NCI-H2171 treated with DMSO at 0.1 percent for 48 hours (cell line): ENCODE measurements around the gene ANKZF1.

Experiments
- DNase-seq: peaks from one replicate; lab custom pipeline; 2025; lab: John Stamatoyannopoulos, UW

The ANKZF1 gene

DNA sequence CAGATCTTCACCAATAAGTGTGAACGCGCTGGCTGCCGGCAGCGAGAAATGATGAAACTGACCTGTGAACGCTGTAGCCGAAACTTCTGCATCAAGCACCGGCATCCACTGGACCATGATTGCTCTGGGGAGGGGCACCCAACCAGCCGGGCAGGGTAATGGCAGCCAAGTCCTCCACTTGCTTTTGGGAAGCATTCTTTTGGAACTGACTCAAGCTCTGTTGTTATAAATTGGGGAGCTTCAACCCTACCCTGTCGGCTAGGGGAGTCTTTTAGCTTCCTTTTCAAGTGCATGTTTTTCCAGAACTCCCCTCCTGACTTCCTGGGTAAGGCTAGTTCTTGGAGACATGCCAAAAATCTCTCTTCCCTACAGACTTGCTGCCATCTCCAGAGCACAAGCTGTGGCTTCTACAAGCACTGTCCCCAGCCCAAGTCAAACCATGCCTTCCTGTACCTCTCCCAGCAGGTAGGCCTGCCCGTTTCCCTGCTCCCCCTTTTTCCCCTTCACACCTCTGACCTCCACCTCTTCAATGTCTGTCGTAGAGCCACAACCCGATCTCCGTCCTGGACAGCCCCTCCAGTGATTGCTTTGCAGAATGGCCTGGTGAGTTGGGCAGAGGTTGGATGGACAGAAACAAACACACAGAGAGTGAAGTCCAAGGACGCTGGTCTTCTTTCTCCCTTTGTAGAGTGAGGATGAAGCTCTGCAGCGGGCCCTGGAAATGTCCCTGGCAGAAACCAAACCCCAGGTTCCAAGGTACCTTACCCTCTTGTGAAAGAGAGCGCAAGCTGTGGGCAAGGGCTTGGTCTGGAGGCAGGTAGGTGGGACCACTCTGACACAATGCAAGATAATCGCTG, 21.5 kb upstream of the ANKZF1 start:
- no peak for DNase-seq

- DNase-seq: no peak
These were observed 20.1 kb upstream of the ANKZF1 start for GRCh38 chr2:219209236-219210195.

DNA sequence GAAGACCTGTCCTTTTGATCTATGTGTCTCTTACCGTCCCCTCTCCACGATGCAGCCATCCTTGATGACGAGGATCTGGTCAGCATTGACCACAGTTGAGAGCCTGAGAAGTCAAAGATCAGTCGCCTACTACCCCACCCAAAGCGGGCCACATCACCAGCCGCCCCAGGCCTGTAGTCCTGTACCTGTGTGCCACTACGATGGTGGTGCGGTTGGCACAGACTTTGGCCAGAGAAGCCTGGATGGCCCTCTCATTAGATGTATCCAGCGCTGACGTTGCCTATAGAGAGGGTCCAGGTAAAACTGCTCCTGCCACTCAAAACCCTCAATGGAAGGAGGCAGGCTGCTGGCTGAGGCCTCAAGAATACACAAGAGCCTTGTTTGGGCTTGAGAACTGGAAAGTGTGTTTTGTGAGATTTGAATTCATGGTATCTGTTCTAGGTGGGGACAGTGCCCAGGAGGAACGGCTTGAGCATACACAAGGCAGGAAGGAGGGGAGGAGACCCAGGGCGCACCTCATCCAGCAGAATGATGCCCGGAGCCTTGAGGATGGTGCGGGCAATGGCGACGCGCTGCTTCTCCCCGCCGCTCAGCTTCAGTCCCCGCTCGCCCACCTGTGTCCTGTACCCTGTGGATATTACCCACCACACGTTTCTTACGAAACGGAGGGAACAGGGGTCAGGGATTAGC, 19.3 kb upstream of the ANKZF1 start:
- DNase-seq: no peak

- DNase-seq: no peak
These were observed 18.7 kb upstream of the ANKZF1 start for GRCh38 chr2:219210886-219211362.

- no peak for DNase-seq
These were observed 16.6 kb upstream of the ANKZF1 start for GRCh38 chr2:219213026-219213415.

GRCh38 chr2:219213486-219214071, 16.0 kb upstream of the ANKZF1 start:
- no peak for DNase-seq

DNA sequence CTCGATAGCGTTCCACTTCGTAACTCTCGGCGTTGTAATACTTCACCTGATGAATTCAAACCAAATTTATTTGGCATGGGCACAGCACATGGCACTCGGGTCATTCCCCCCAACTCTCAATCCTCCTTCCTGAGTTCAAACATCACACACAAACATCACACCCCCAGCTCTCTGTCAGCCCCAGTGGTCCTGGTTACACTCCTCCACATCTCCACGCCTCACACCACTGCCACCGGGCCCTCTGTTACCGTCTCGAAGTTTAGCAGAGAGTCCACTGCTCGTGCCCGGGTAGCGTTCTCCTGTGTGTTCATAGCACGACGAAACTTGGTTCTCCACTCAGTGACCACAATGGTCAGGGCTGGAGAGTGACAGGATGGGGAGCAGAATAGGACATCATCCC, 15.5 kb upstream of the ANKZF1 start:
- DNase-seq: no peak

DNA sequence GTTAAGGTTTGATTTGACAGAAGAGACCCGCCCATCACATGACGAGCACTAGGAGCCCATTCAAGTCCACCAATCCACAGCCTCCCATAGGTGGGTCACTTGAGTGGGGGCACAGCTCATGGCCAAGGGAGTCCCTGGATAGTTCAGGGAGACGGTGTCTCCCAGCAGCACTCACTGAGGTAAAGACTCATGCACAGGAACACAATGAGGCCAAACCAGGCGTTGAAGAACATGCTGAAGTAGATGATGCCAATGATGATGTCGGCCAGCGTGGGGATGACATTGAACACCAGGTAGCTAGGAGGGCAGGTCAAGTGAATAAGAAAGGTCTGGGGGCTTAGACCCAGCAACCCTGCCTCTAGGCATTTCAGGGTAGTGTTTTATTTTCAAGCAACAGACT, 14.8 kb upstream of the ANKZF1 start:
- DNase-seq: no peak

GRCh38 chr2:219215871-219216534, 13.6 kb upstream of the ANKZF1 start:
- no peak for DNase-seq

DNA sequence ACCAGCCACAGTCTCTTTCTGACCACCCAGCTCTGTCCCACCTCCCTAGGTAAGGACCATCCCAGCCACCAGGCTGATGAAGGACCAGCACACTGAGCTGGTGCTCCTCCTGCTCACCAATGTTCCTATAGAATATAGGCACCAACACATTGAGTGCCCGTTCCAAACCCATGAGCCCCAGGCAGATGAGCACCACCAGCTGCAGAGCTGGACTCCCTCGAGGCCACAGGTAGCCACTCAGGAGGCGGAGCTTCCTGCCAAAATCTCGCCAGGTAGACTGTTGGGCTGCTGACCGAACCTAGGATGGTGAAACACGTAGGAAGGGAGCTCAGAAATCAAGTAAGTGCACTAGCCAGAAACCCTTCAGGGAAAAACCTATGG, 13.1 kb upstream of the ANKZF1 start:
- no peak for DNase-seq

- peak; percentile 68 for DNase-seq
These were observed 11.3 kb upstream of the ANKZF1 start for GRCh38 chr2:219218217-219218731.

DNA sequence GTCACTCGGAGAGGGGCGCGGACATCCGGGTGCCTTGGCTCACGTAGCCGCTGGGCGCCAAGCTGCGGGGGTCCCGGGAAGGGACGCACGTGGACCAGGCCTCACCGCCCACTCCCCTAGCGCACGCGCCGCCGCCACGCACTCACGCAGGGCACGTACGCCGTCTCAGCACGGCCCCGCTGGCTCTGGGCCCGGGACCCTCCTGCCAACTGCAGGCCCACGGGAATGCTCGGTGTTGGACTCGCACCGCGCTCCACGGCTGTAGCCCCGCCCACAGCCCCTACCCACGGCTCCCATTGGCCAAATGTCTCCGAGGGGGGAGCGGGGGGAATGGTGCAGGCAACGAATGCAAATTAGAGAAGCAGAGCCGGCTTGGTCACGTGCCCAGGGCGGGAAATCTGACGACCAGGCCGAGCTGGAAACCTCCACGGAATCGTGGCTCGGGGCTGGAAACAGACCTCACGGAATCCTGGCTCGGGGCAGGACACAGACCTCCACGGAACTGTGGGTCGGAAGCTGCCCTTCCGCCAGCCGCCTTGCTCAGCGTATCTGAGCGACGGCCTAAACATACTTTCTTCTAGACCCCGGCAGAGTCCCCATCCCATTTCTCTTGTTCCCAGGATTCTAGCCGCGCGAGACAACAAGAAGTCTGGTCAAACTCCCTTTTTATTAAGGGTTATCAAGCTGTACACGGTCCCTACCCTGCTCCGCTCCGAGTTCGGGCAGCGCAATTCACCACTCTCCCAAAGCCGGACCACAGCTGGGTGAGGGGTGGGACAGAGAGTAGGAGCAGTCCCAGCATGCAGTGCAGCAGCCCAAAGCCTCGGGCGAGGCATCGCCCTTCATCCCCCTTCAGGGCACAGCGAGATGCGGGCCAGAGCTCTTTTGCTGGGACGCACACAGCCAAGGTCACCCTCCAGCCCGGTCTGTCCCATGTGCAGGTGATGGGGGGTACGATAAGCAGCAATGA, 10.6 kb upstream of the ANKZF1 start, which contains the start of gene ABCB6:
Gene ABCB6 (minus strand): TSS at position 227 of the 970 bp plus-strand sequence. CDS start 285 bp downstream, outside the sequence.
- peak; percentile 95 for DNase-seq

DNA sequence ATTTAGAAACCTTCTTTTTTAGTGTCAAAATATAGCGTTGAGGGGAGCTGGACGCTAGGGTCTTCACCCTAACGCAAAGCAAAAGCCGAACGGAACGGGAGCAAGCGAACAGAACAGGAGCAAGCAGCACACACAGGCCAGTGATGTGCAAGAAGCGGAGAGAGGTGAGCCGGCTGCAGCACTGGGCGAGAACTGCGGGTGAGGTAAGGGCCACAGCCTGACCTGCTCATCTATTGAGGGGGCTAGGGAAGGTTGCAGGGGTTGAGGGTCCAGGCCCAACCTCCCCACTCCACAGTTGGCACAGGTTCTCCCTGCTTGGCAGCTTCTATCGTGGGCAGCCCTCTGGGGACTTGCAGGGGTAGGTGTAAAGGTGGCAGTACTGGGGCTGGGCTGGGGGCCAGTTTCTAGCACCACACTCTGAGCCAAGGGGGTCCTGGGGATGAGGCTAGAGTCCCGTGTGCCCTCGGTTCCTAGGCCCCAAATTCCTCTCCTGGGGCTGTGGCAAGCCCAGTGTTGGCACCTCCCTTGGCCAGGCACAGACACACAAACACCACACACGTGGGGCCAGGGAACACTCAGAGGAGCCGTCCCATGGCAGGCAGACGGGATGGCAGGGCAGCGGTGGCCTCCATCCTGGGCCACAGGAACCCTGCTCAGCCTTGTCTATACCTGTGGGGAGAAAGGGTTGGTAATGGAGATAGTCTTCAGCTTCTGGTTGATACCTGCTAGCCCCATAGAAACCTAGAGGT, 9.6 kb upstream of the ANKZF1 start:
- no peak for DNase-seq

- DNase-seq: no peak
These were observed 8.8 kb upstream of the ANKZF1 start for GRCh38 chr2:219220652-219221402.

- DNase-seq: no peak
These were observed 7.6 kb upstream of the ANKZF1 start for GRCh38 chr2:219221957-219222518.

DNA sequence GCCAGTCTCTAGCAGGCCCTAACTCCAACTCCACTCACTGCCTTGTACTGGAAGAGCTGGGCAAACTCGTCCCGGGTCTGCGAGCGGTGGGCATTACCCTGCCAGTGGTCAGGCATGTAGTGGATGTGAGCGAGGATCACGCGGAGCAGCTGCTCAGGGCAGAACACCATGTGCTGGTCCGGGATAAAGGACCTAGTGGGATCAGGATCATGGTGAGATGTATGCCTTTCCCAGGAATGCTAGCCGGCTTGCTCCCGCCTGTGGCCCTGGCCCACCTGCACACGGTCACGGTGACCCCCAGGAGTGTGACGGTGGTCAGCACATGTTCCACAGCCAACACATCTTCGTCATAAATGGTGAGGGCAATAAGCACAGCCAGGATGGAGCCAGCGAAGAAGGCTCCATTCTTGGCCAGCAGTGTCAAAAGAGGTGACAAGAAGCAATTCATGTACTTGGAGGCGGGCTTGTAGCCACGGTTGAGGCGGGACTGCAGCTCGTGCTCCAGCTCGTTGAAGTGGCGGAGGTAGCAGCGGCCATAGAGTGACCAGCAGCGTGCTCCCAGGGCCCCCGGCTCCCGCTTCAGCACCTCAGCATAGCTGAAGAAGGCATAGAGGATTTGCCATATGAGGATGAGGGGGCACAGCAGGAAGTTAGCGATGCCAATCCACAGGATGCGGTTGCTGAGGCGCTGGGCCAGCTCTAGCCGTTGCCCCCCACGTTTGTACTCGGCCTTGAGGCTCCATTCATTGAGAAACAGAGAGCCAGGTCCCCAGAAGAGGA, 5.6 kb upstream of the ANKZF1 start:
- DNase-seq: no peak

GRCh38 chr2:219225350-219225749, 4.3 kb upstream of the ANKZF1 start:
- DNase-seq: no peak
